HG03520 (cell line): ENCODE results near the gene FSHR.

Experiments used
- ATAC-seq: cut with Tn5 transposase; IDR thresholded peaks from one replicate; pipeline ENCODE4 v1.9.1; 2021; ENCODE audit warnings: mild to moderate bottlenecking, moderate library complexity; ENCODE audit not compliant: unreplicated experiment

Gene FSHR

GRCh38 chr2:49154140-49154539 is at the start of gene FSHR:
Gene FSHR (minus strand): TSS chr2:49154515. CDS start chr2:49154417, 98 bp downstream.
- no peak for ATAC-seq

DNA sequence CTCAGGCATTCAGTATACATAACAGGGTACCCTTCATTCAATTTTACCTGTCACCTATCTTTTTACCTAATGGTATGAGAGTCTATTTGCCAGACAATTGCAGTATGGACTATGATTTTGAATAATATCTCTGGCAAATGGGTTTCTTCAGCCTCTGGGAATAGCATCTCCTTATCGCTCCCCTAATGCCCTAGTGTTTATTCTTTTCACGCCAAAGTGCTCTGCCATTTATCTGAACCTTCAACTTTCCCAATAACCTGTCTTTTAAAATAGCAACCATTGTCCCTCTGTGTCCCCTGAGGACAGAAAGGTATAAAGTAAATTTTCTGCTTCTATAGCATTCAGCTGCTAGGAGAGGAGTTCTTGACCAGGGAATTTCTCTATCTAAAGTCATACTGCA is 45.0 kb upstream of the FSHR start:
- no peak for ATAC-seq

GRCh38 chr2:49194701-49195100 is 40.4 kb upstream of the FSHR start:
- ATAC-seq: no peak

GRCh38 chr2:49192036-49192435 is 37.7 kb upstream of the FSHR start:
- no peak for ATAC-seq

DNA sequence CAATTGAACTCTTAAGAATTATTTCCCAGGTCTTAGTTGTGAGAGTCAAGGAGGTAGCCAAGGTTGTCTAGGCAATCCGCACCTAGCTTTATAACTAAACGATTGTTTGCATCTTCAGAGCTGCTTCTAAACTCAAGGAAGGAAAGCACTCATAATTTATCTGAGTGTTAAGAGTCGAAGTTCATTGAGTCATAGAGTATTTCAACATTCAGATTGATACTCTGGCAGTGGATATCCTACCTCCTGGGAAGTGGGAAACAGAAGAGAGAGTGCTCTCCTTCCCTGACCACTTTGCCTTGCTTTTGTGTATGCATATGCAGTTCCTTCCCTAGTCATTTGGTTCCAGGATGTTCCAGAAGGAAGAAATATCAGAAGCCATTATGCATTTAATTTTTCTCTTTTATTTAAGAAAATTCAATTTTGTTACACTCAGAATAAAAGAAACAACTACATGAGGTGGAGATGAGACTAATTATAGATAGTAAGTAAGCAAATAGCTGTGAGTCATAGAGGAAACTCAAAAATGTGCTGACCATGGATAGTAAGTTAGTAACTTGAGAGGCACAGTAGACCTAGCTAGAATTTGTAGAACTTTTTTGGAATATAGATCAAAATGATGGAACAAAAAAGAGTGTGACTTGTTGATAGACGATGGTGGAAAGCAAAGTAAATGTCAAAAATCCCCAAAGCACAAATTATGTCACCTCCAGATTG is 35.4 kb upstream of the FSHR start:
- ATAC-seq: no peak

DNA sequence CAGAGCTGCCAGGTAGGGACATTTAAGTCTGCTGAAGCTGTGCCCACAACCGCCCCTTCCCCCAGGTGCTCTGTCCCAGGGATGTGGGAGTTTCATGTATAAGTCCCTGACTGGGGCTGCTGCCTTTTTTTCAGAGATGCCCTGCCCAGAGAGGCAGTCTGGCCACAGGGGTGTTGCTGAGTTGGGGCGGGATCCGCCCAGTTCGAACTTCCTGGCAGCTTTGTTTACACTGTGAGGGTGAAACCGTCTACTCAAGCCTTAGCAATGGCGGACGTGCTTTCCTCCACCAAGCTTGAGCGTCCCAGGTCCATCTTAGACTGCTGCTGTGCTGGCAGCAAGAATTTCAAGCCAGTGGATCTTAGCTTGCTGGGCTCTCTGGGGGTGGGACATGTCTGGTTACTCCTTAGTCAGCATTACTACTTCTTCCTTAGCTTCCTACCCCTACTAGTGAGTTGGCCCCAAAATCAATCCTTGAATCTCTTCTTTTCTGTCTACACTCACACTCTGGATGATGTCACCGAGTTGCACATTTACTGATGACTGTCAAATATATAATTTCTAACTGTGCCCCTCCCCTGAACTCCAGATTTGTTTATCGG is 31.8 kb upstream of the FSHR start:
- ATAC-seq: no peak

DNA sequence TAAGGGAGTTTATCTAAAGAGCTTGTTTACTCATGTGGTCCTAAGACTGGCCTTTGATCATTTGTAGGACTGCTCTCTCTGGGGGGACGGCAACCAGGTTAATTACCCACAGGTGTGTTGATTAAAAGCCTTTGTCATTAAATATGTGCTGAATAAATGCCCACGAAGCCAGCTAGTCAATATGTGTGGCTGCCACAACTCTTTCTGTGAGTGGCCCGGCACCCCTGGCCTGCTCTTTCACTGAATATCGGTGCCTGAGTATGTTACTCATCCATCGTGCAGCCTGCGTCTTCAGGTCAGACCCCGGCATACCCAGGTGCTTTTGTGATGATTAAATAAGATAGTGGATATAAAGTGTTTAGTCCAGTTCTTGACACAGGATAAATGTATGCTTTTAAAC is 24.3 kb upstream of the FSHR start:
- no peak for ATAC-seq

- ATAC-seq: no peak
Observed at GRCh38 chr2:49177194-49177593, 22.9 kb upstream of the FSHR start.

GRCh38 chr2:49175831-49176230 is 21.5 kb upstream of the FSHR start:
- ATAC-seq: no peak

- ATAC-seq: no peak
Observed at GRCh38 chr2:49174750-49175149, 20.4 kb upstream of the FSHR start.

- no peak for ATAC-seq
Observed at GRCh38 chr2:49167131-49167530, 12.8 kb upstream of the FSHR start.

DNA sequence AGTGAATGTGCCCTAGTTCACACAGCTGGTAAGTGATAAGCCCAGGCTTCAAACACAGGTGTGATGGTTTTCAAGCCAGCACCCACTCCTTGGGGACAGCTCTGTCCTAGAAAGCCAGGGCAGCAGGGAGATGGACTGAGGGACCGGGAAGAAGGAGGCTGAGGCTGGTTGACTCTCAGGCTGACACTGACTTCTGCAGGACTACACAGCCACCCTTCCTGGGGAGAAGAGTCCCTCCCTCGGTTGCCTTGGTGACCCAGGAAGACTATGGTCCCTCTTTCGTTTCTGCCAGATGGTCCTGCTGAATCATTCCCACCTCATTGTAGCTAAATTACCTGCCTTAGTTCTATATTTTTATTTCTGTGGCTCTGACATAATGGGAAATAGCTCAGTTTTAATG is 11.3 kb upstream of the FSHR start:
- no peak for ATAC-seq

- no peak for ATAC-seq
Observed at GRCh38 chr2:49164729-49165128, 10.4 kb upstream of the FSHR start.

- ATAC-seq: no peak
Observed at GRCh38 chr2:49162151-49162550, 7.8 kb upstream of the FSHR start.

- no peak for ATAC-seq
Observed at GRCh38 chr2:49154891-49155290, 576 bp upstream of the FSHR start.

DNA sequence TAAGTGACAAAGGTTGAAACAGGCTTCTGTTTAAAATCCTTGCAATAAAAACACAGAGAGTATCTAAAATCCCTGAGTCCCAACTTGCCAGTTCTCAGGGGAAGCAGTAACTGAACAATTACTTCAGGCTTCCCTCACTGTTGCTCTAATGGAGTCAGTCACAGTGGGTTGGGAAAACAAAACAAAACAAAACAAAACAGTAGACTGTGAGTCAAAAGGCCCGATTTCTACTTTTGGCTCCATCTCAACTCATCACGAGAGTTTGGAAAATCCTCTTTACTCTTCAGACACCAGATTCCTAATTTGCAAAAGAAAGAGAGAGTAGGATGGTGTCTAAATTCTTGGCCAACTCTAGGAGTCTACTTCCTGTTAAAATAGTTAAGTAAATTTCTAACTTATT is 1.1 kb downstream of the FSHR start:
- no peak for ATAC-seq

GRCh38 chr2:49152824-49153223 is 1.5 kb downstream of the FSHR start:
- ATAC-seq: no peak

DNA sequence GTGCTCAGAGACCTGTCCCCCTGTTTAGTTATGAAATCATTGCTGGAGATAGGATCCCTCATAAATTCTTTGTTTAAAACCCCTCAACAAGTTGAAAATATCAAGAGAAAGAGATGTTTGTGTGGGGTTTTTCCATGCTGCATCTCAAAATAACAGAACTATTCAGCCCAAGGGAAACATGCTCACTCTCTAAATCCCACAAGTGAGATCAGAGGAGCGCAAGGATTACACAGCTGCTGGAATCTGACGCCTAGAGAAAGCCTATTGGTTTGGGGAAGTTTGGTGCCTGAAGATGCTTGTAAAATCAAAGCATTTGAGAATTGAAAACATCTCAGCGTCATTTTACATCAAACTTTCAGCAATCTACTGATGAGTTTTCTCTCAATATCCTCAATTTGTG is 7.9 kb downstream of the FSHR start:
- no peak for ATAC-seq

- no peak for ATAC-seq
Observed at GRCh38 chr2:49131801-49132200, 22.5 kb downstream of the FSHR start.

GRCh38 chr2:49129034-49129433 is 25.3 kb downstream of the FSHR start:
- peak; percentile 93 for ATAC-seq

GRCh38 chr2:49123600-49123999 is 30.7 kb downstream of the FSHR start:
- ATAC-seq: no peak

GRCh38 chr2:49122107-49122506 is 32.2 kb downstream of the FSHR start:
- ATAC-seq: no peak

DNA sequence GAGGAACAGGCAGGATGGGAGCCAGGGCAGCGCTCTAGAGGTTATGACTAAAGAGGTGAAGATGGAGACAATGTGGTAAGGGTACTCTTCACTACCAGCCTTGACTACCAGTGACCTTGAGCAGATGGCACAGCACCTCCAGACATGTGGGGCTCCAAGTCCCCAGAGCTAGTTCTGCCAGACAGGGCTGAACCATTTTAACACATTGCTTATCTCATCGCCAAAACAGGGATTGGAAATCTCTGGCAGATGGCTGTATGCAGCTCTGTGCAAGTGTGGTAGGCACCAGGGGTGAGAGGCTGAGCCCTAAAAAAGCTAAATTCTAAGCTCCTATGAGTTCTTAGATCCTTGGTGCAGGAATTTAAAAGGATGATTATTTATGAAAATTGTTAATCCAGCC is 41.3 kb downstream of the FSHR start:
- ATAC-seq: no peak
